Choroid plexus epithelial cell (primary cell): ENCODE data around the gene XPO6.
A peak's percentile ranks its signal among the peaks of the same experiment; 100 is the strongest.

ENCODE experiments used
- DNase-seq: peaks from one replicate; pipeline ENCODE4 v3.0.0-alpha.2; 2010; ENCODE audit warnings: low read depth
- H3K4me3 ChIP-seq: 2 replicates; pipeline ENCODE4 v1.5.1; 2011; ENCODE audit warnings: low read depth, mild to moderate bottlenecking, control low read depth, low read length, moderate library complexity
- CTCF ChIP-seq: conservative IDR thresholded peaks from 2 replicates; pipeline ENCODE4 v1.5.1; 2011; ENCODE audit warnings: low read depth, mild to moderate bottlenecking, control low read depth, inconsistent platforms, low read length, moderate library complexity

Gene XPO6

GRCh38 chr16:28202147-28202746 lies 9.5 kb downstream of the XPO6 start:
- H3K4me3 ChIP-seq: no peak overlapping the region
- no peak for DNase-seq
- TF ChIP-seq CTCF: peak; percentile 21

DNA sequence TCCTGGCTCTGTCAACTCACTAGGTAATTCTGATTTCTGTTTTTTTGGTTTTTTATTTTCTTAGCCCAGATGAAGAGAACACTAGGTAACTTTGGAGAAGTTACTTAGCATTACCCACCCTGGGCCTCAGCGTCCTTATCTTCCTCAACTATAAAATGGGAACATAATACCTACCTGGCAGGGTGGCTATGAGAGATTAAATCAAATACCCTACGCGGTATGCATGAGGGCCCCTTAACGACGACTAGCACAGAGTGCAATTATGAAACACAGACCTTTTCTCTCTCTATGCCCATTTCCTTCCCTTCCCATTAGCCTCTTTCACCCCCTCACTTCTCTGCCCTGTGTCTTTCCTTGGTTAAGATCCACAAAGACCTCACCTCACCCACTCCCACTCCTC lies 11.1 kb downstream of the XPO6 start:
- TF ChIP-seq CTCF: no peak
- H3K4me3 ChIP-seq: no peak overlapping the region

GRCh38 chr16:28196387-28196987 lies 15.3 kb downstream of the XPO6 start:
- H3K4me3 ChIP-seq: no peak overlapping the region
- no peak for TF ChIP-seq CTCF
- DNase-seq: no peak

More for the DNA sequence above, 11.1 kb downstream of the XPO6 start:
- DNase-seq: no peak

DNA sequence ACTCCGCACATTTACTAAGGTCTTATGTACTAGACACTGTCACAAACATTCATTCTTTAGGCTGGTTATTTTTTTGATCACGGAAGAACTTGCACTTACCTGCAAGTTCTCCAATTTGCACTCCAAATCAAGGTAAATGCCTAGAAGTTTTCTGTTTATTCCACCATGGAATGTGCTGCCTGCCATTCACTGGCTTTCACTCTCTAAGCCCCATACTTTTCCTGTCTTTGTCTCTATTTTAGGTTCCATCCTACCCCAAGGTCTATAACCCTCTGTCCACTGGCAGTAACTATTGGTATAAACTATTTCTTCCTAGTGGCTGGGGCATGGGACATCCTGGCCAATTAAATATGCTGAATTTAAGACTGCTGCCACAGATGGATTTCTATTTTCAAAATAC lies 15.9 kb downstream of the XPO6 start:
- H3K4me3 ChIP-seq: no peak overlapping the region
- no peak for DNase-seq
- no peak for TF ChIP-seq CTCF

DNA sequence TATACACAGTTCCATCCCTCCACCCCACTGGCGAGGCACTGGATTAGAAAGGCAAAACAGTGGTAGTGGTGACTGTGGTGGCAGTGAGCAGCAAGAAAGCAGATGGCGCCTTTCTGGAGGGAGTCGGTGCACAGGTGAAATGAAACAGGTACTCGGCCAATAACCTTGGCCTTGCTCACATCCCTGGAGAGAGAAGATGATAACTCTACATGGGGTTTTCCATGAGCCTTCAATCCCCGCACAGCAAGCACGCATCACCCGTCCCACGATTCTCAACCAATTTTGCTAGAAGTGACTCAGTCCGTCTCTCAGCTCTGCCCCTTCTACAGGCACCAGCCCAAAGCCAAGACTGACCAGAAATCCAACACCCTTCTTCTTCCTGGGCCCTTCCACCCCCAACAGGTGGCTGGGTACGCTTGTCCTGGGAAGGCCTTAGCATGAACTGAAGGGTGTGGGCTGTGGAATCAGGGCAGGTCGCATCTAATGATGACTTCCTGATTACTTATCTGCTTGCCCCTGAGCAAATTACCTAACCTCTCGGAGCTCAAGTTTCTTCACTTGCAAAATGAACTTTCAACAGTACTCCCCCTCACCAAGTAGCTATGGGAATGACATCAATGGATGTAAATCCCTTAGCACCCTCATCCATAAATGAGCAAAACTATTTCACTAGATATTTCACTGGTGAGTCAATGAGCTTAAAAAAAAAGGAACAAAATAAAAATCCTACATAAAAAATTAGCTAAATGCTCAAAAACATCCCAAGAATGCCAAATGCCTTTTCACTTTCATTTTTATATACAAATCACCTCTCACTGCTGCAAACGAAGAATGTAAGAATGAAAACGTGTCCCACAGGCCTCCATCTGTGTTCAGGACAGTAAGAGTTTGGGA lies 18.0 kb downstream of the XPO6 start:
- DNase-seq: peak; percentile 94
- TF ChIP-seq CTCF: no peak
- H3K4me3 ChIP-seq: no peak overlapping the region

GRCh38 chr16:28192806-28193529 lies 18.8 kb downstream of the XPO6 start:
- no peak overlapping the region for H3K4me3 ChIP-seq
- DNase-seq: no peak
- TF ChIP-seq CTCF: no peak
